GM12801 (cell line): Measurements from ENCODE around the gene ACTL8.

Experiments
- TF ChIP-seq, protein P1 (sequence below): IDR thresholded peaks from one replicate; pipeline ENCODE4 v1.5.1; 2011; ENCODE audit warnings: control low read depth; ENCODE audit not compliant: insufficient read length; ENCODE audit errors: extremely low read depth

The ACTL8 gene

DNA sequence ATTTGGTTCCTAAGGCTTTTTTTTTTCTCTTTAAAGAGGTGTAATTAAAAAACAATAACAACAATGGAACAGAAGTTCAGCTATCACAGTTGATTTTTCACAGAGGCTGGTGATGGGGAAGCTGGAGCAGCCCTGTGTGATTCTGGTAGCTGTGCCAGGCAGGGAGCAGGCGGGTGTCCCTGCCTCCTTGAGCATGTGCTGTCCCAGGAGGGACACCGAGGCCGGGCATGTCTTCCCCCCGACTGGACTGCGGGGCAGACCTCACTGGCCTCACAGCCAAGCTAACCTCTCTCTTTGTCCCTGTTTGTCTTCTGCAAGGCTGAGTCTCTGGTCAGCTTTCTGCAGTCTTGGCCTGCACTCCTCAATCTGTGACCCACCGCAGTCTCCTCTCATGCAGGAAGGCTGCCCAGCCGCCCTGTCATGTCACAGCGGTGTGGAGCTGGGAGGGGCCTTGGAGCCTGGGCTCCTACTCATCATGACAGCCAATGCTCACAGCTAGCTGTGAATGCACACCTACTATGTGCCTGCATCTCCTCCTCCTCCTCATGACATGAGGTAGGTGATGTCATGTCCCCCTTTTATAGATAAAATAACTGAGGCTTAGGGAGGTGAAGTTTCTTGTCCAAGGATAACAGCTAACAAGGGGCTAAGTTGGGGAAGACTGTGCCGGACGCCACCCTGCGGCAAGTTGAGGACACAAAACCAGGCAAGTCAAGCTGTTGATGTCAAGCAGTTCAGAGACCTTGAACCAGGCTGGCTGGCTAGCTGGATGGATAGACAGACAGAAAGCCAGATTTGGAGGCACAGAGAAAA lies 10.3 kb upstream of the ACTL8 start:
- TF ChIP-seq, protein P1, sequence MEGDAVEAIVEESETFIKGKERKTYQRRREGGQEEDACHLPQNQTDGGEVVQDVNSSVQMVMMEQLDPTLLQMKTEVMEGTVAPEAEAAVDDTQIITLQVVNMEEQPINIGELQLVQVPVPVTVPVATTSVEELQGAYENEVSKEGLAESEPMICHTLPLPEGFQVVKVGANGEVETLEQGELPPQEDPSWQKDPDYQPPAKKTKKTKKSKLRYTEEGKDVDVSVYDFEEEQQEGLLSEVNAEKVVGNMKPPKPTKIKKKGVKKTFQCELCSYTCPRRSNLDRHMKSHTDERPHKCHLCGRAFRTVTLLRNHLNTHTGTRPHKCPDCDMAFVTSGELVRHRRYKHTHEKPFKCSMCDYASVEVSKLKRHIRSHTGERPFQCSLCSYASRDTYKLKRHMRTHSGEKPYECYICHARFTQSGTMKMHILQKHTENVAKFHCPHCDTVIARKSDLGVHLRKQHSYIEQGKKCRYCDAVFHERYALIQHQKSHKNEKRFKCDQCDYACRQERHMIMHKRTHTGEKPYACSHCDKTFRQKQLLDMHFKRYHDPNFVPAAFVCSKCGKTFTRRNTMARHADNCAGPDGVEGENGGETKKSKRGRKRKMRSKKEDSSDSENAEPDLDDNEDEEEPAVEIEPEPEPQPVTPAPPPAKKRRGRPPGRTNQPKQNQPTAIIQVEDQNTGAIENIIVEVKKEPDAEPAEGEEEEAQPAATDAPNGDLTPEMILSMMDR = no peak

- TF ChIP-seq, protein P1 = no peak
These were observed 9.6 kb upstream of the ACTL8 start for GRCh38 chr1:17745479-17745955.

DNA sequence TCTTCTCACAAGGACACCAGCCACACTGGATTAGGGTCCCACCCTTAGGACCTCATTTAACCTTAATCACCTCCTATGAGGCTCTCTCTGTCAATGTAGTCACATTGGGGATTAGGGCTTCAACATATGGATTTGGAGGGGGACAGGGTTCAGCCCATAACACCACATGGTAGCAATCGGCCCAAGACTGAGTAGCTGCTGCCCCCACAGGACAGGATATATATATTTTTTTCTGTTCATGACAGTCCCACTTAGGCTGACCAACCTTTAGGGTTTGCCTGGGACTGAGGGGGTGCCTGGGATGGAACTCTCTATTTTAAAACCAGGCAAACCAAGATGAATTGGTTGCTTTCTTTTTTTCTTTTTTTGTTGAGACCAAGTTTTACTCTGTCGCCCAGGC lies 8.2 kb upstream of the ACTL8 start:
- TF ChIP-seq, protein P1 = no peak

GRCh38 chr1:17750333-17750732 lies 4.8 kb upstream of the ACTL8 start:
- TF ChIP-seq, protein P1 = no peak

DNA sequence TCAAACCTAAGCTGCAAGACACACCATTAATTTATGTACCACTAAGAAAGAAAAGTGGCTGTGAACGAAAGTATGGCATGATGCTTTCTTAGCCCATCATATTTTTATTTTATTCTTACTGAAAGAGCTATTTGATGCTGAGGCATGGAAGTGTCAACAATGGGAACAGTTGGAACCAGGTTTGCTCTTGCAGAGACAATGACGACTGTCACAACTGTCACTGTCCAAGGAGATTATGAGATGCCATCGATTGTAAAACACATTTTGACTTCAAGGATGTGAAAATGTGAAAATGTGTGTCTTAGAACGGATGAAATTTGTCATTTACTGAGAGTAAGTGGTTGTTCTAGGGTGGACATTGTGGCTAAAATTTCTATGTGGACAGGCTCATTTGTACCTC lies 2.8 kb upstream of the ACTL8 start:
- TF ChIP-seq, protein P1 = no peak

- TF ChIP-seq, protein P1 = no peak
These were observed 2.3 kb downstream of the ACTL8 start for GRCh38 chr1:17757426-17757825.

DNA sequence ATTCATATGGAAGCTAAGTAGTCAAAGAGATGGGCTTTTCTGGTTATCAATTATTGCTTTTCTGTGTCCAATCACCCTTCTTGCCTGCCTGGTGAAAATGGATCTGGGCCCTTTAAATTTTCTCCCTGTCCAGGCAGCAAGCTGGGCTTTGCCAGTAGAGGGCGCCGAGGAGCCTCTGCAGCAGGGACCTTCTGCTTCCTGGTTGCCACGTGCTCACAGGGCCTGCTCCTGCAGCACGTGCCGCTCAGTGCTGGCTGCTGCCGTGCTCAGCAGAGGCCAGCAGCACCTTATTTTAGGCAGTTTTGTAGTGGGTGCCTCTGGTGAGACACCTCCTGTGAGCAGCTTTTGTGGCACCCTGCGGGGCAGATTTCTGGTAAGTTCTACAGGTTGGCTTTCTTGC lies 4.0 kb downstream of the ACTL8 start:
- TF ChIP-seq, protein P1 = no peak
